ENCODE results near the gene LRIT1. TPM values are rescaled to one million over a fixed set of nuclear protein-coding genes. Genes with fewer than 3 reads are reported as not detected.
A peak's percentile ranks its signal among the peaks of the same experiment; 100 is the strongest.

The LRIT1 gene
- polyA plus RNA-seq, 2 of the 4 experiments (the other 2 are of a cell fraction) = not detected

DNA sequence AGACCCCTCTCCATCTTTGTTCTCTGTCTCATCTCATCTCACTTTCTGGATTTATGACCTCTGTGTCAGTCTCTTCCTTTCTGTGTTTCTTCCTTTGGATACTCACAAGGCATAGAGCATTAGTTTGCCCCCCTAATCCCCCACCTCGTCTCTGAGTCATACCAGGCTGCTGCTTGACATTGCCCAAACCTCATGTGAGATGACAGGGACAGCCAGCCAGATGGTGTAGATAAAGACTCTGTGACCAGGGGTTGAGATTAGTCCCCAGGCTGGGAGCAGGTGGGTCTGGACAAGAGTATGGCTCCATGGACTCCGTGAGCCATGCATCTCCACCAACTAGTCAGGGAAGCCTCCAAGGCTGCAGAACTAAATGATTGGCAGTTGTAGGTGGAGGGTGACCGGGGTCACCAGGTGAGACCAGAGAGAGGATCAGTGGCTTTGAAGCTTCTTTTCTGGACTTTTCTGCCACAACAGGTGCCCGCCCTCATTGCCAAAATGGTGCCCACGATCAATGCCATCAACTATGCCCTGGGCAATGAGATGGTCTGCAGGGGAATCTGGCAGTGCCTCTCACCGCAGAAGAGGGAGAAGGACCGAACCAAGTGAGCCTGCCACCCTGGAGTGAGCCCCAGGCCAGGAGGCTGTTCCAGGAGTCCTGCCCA is 16.8 kb upstream of the LRIT1 start:
- POLR2A ChIA-PET = no interaction called here
- H3K4me3 ChIP-seq = no peak overlapping the region
- H3K27ac ChIP-seq = no peak overlapping the region
- FAIRE-seq (no peak), ATAC-seq (no peak), DNase-seq (ENCODE audit: low read depth in 1 of 2, low spot score in 1 of 2) (no peak)
- TF ChIP-seq GATA3 (IDR thresholded peaks at IDR 0.05; ENCODE audit: borderline replicate concordance) (no peak), SREBF2 (IDR thresholded peaks at IDR 0.05) (no peak), HOXB13 (CRISPR knock-in tag; IDR thresholded peaks at IDR 0.05; ENCODE audit: low read depth) (no peak), POLR2A (IDR thresholded peaks at IDR 0.05; ENCODE audit: low read length) (no peak), HOXB5 (CRISPR knock-in tag; IDR thresholded peaks at IDR 0.05) (no peak), HOXA7 (CRISPR knock-in tag; IDR thresholded peaks at IDR 0.05) (no peak), TFCP2L1 (CRISPR knock-in tag; IDR thresholded peaks at IDR 0.05) (no peak), CBX2 (IDR thresholded peaks at IDR 0.05; ENCODE audit: borderline replicate concordance, low read depth) (no peak), CBX8 (IDR thresholded peaks at IDR 0.05) (no peak), BCL3 (IDR thresholded peaks at IDR 0.05) (no peak), KDM5A (IDR thresholded peaks at IDR 0.05) (no peak), MYC (IDR thresholded peaks at IDR 0.05; ENCODE audit: borderline replicate concordance, low read length) (no peak), EHF (CRISPR knock-in tag; IDR thresholded peaks at IDR 0.05) (no peak), ZSCAN20 (CRISPR knock-in tag; IDR thresholded peaks at IDR 0.05) (no peak), EHMT2 (IDR thresholded peaks at IDR 0.05; ENCODE audit: low read depth) (no peak), RARB (CRISPR knock-in tag; IDR thresholded peaks at IDR 0.05) (no peak), USF2 (IDR thresholded peaks at IDR 0.05) (no peak)
- TF ChIP-seq, protein P1, sequence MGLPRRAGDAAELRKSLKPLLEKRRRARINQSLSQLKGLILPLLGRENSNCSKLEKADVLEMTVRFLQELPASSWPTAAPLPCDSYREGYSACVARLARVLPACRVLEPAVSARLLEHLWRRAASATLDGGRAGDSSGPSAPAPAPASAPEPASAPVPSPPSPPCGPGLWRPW (IDR thresholded peaks at IDR 0.05) = no peak
- TF ChIP-seq, protein P2, sequence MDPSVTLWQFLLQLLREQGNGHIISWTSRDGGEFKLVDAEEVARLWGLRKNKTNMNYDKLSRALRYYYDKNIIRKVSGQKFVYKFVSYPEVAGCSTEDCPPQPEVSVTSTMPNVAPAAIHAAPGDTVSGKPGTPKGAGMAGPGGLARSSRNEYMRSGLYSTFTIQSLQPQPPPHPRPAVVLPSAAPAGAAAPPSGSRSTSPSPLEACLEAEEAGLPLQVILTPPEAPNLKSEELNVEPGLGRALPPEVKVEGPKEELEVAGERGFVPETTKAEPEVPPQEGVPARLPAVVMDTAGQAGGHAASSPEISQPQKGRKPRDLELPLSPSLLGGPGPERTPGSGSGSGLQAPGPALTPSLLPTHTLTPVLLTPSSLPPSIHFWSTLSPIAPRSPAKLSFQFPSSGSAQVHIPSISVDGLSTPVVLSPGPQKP (IDR thresholded peaks at IDR 0.05; ENCODE audit: low read depth, low read length) = no peak
- CTCF ChIA-PET = interaction anchor here (2.0 to 15.3 kb wide), 4 partner anchors 10 to 281 kb away, joined by 8 to 341 read pairs (median 13); no protein-coding TSS in a partner anchor
- no peak overlapping the region for H3K4me2 ChIP-seq
- WGBS (ENCODE audit: missing lambda C conversion rate) = 46% methylated on average over 7 of the region's 7 CpGs
- H3K9me3 ChIP-seq = no peaks in the 10 kb centered on the region
- 0 out of 3 replicates have a peak, but pooled peaks cover 4% of the 10 kb centered on the region for H3K4me1 ChIP-seq

- H3K9me3 ChIP-seq = no peaks in the 10 kb centered on the region
- no peak overlapping the region for H3K4me3 ChIP-seq
- no peak for TF ChIP-seq HOXA7 (CRISPR knock-in tag; IDR thresholded peaks at IDR 0.05)
- TF ChIP-seq POLR2A (IDR thresholded peaks at IDR 0.05; ENCODE audit: low read length) = no peak
- TF ChIP-seq JUN (IDR thresholded peaks at IDR 0.05) = no peak
- TF ChIP-seq, protein P3, sequence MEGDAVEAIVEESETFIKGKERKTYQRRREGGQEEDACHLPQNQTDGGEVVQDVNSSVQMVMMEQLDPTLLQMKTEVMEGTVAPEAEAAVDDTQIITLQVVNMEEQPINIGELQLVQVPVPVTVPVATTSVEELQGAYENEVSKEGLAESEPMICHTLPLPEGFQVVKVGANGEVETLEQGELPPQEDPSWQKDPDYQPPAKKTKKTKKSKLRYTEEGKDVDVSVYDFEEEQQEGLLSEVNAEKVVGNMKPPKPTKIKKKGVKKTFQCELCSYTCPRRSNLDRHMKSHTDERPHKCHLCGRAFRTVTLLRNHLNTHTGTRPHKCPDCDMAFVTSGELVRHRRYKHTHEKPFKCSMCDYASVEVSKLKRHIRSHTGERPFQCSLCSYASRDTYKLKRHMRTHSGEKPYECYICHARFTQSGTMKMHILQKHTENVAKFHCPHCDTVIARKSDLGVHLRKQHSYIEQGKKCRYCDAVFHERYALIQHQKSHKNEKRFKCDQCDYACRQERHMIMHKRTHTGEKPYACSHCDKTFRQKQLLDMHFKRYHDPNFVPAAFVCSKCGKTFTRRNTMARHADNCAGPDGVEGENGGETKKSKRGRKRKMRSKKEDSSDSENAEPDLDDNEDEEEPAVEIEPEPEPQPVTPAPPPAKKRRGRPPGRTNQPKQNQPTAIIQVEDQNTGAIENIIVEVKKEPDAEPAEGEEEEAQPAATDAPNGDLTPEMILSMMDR (IDR thresholded peaks at IDR 0.05) = no peak; the same call in 2 of the 3 replicates
- no peak for TF ChIP-seq ZNF302 (CRISPR knock-in tag; IDR thresholded peaks at IDR 0.05)
- no peak for TF ChIP-seq MYC (IDR thresholded peaks at IDR 0.05; ENCODE audit: borderline replicate concordance, low read length)
- no peak for TF ChIP-seq ATOH8 (CRISPR knock-in tag; IDR thresholded peaks at IDR 0.05; ENCODE audit: low read depth)
- TF ChIP-seq BCL3 (IDR thresholded peaks at IDR 0.05) = no peak
- TF ChIP-seq FOSB (CRISPR knock-in tag; IDR thresholded peaks at IDR 0.05) = no peak
- TF ChIP-seq RFX5 (IDR thresholded peaks at IDR 0.05) = no peak
- no peak for TF ChIP-seq RCOR1 (IDR thresholded peaks at IDR 0.05; ENCODE audit: low read depth, low read length)
- TF ChIP-seq NFE2L2 (conservative IDR thresholded peaks at IDR 0.05; ENCODE audit: low read length) = no peak
- no peak for TF ChIP-seq ZC3H11A (IDR thresholded peaks at IDR 0.05)
- TF ChIP-seq MAZ (IDR thresholded peaks at IDR 0.05; ENCODE audit: borderline replicate concordance, low read depth, low read length) = no peak
- no peak for TF ChIP-seq CBX8 (IDR thresholded peaks at IDR 0.05)
- ATAC-seq = no peak; a peak in 2 of 6 replicates
- 0 out of 3 replicates have a peak, but pooled peaks cover 4% of the 10 kb centered on the region for H3K4me1 ChIP-seq
- peak overlapping the region; percentile 81 for H3K4me2 ChIP-seq
- no peak for DNase-seq (ENCODE audit: low read depth in 1 of 2, low spot score in 1 of 2)
- ChIA-PET CTCF (interaction anchor here (0.7 to 15.3 kb wide), 19 partner anchors 8 to 282 kb away, joined by 3 to 341 read pairs (median 5); partner anchors contain the start of genes LRIT1 and RGR), POLR2A (no interaction called here)
- no peak overlapping the region for H3K27ac ChIP-seq
- no peak for FAIRE-seq
- 71% methylated on average over 11 of the region's 15 CpGs for WGBS (ENCODE audit: missing lambda C conversion rate)
Observed at GRCh38 chr10:84257343-84258020, 16.1 kb upstream of the LRIT1 start.

Data from A549 (cell line).